SJSA1 (cell line): ENCODE results near the gene C18orf32. TPM values are rescaled to one million over a fixed set of nuclear protein-coding genes. Genes with fewer than 3 reads are reported as not detected.

ENCODE experiments used
- DNase-seq, 2 experiments: peaks; one replicate each; pipeline ENCODE4 v3.0.0-alpha.2; 2015 to 2020; ENCODE audit warnings: low spot score in 2 of 2, low read depth in 1 of 2
- H3K27ac ChIP-seq: fragments of 250-450 bp; sonication (Bioruptor Pico); 2 replicates; pipeline ENCODE4 v1.5.1; 2020; ENCODE audit warnings: mild to moderate bottlenecking, moderate library complexity
- H3K27me3 ChIP-seq: fragments of 250-450 bp; sonication (Bioruptor Pico); replicated peaks from 2 replicates; pipeline ENCODE4 v1.5.1; 2020; ENCODE audit warnings: mild to moderate bottlenecking, moderate library complexity
- H3K36me3 ChIP-seq: fragments of 250-450 bp; sonication (Bioruptor Pico); 2 replicates; pipeline ENCODE4 v1.5.1; 2020; ENCODE audit warnings: mild to moderate bottlenecking
- H3K4me1 ChIP-seq: fragments of 250-450 bp; sonication (Bioruptor Pico); replicated peaks from 2 replicates; pipeline ENCODE4 v1.6.1; 2021; ENCODE audit warnings: mild to moderate bottlenecking
- H3K4me3 ChIP-seq: fragments of 250-450 bp; sonication (Bioruptor Pico); 2 replicates; pipeline ENCODE4 v1.5.1; 2020; ENCODE audit warnings: mild to moderate bottlenecking
- H3K9me3 ChIP-seq: fragments of 250-450 bp; sonication (Bioruptor Pico); replicated peaks from 2 replicates; pipeline ENCODE4 v1.5.1; 2020; ENCODE audit warnings: mild to moderate bottlenecking
- total RNA-seq: library from RNA; depleted of rRNA; stranded (reverse); fragments of >200 nt; shearing (Covaris generic); gene quantifications from 2 replicates; pipeline ENCODE4 v1.2.3, GENCODE V29; 2014; rRNA removed

Gene C18orf32
- total RNA-seq, 1 experiment from 2014 or later, result 58.4 TPM

- DNase-seq, result no peak
- no peaks in the 10 kb centered on the region for H3K27me3 ChIP-seq
- 0 out of 2 replicates have a peak, but pooled peaks cover 3% of the 10 kb centered on the region for H3K36me3 ChIP-seq
- H3K4me1 ChIP-seq, result no peaks in the 10 kb centered on the region
- no peak overlapping the region for H3K27ac ChIP-seq
- no peak overlapping the region for H3K4me3 ChIP-seq
- peaks cover 5% of the 10 kb centered on the region; the same call in 1 of the 2 replicates for H3K9me3 ChIP-seq
These were observed 40.6 kb downstream of the C18orf32 start for GRCh38 chr18:49446481-49446880.

- DNase-seq, result no peak
- no peaks in the 10 kb centered on the region for H3K27me3 ChIP-seq
- H3K36me3 ChIP-seq, result no peaks in the 10 kb centered on the region
- no peak overlapping the region for H3K4me3 ChIP-seq
- H3K4me1 ChIP-seq, result no peaks in the 10 kb centered on the region
- peaks cover 3% of the 10 kb centered on the region; the same call in 1 of the 2 replicates for H3K9me3 ChIP-seq
- no peak overlapping the region for H3K27ac ChIP-seq
These were observed 42.5 kb downstream of the C18orf32 start for GRCh38 chr18:49444581-49444980.

DNA sequence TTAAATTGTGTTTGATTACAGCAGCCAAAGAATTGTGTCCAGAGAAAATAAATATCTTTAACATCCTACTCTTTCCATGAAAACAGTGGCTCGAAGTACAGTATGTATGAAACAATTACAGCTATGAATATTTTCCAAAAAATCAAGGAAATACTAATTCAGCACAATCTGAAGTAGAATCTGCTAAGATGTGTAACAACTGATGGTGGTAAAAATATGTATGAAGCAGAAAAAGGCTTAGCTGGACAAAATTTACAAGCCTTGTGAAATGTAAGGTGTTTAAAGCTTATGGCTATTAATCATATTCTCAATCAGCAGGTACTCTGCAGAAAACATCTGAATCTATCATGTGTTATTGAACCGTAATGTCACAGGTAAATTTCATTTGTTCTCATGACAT lies 43.2 kb downstream of the C18orf32 start:
- H3K27ac ChIP-seq, result no peak overlapping the region
- no peaks in the 10 kb centered on the region for H3K27me3 ChIP-seq
- no peak for DNase-seq
- no peak overlapping the region for H3K4me3 ChIP-seq
- no peaks in the 10 kb centered on the region for H3K4me1 ChIP-seq
- no peaks in the 10 kb centered on the region for H3K36me3 ChIP-seq
- no peaks in the 10 kb centered on the region for H3K9me3 ChIP-seq

- Histone ChIP-seq H3K27ac (no peak overlapping the region), H3K27me3 (no peaks in the 10 kb centered on the region), H3K4me3 (no peak overlapping the region), H3K36me3 (no peaks in the 10 kb centered on the region), H3K9me3 (no peaks in the 10 kb centered on the region), H3K4me1 (no peaks in the 10 kb centered on the region)
- no peak for DNase-seq
These were observed 45.6 kb downstream of the C18orf32 start for GRCh38 chr18:49441338-49441938.

DNA sequence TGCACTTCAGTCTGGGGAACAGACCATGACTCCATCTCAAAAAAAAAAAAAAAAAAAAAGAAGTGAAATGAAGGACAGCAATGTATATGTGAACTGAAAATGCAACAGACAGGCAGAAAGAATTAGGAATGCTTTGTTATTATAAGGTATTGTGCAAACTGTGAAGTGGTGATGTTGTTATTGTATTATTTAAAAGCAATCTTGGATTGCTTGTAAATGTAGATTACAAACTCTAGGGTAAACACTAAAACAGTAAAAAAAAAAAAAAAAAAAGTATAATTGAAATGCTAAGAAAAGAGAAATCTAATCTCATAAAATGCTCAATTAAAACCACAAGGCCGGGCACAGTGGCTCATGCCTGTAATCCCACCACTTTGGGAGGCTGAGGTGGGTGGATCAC lies 51.9 kb downstream of the C18orf32 start:
- no peaks in the 10 kb centered on the region for H3K4me1 ChIP-seq
- no peaks in the 10 kb centered on the region for H3K9me3 ChIP-seq
- no peak for DNase-seq
- H3K36me3 ChIP-seq, result no peaks in the 10 kb centered on the region
- H3K4me3 ChIP-seq, result no peak overlapping the region
- H3K27me3 ChIP-seq, result no peaks in the 10 kb centered on the region
- no peak overlapping the region for H3K27ac ChIP-seq

GRCh38 chr18:49432602-49433001 lies 54.4 kb downstream of the C18orf32 start:
- H3K27ac ChIP-seq, result no peak overlapping the region
- no peak for DNase-seq
- no peaks in the 10 kb centered on the region for H3K9me3 ChIP-seq
- no peaks in the 10 kb centered on the region for H3K4me1 ChIP-seq
- H3K27me3 ChIP-seq, result no peaks in the 10 kb centered on the region
- no peak overlapping the region for H3K4me3 ChIP-seq
- H3K36me3 ChIP-seq, result peaks cover 4% of the 10 kb centered on the region; the same call in 1 of the 2 replicates

GRCh38 chr18:49431165-49431962 lies 55.7 kb downstream of the C18orf32 start:
- no peak overlapping the region for H3K4me3 ChIP-seq
- H3K27me3 ChIP-seq, result no peaks in the 10 kb centered on the region
- H3K9me3 ChIP-seq, result no peaks in the 10 kb centered on the region
- peaks cover 7% of the 10 kb centered on the region for H3K36me3 ChIP-seq
- H3K4me1 ChIP-seq, result no peaks in the 10 kb centered on the region
- H3K27ac ChIP-seq, result no peak overlapping the region
- DNase-seq, result no peak

Other genes starting within 250 kb of the C18orf32 start
- 30.5 and 60.2 TPM in 2 replicates for gene DYM, start 26.6 kb downstream of the C18orf32 start, total RNA-seq
- 1,692 and 3,138 TPM in 2 replicates for gene RPL17, start 5.2 kb upstream of the C18orf32 start, total RNA-seq
- gene LIPG, start 74.8 kb upstream of the C18orf32 start, total RNA-seq, result 2.0 and 2.2 TPM in 2 replicates